HG02759 (cell line): ENCODE measurements around the gene PCDHGB5.
"Not testable (repeated sequence)": the region's sequence is repeated elsewhere in the genome, so short reads cannot be mapped to it uniquely, and the experiment has no call there.

ENCODE experiments used
- ATAC-seq: cut with Tn5 transposase; IDR thresholded peaks from one replicate; pipeline ENCODE4 v1.9.1; 2021; ENCODE audit warnings: mild to moderate bottlenecking, moderate library complexity; ENCODE audit not compliant: unreplicated experiment

PCDHGB5 gene

GRCh38 chr5:141375444-141376155 is 22.1 kb upstream of the PCDHGB5 start:
- not testable (repeated sequence) for ATAC-seq

- ATAC-seq: no peak
Observed at GRCh38 chr5:141382469-141383294, 15.1 kb upstream of the PCDHGB5 start, which contains the start of gene PCDHGA7. Gene PCDHGA7 (plus strand): TSS chr5:141382742. CDS start chr5:141382900, 158 bp downstream.

- ATAC-seq: no peak
Observed at GRCh38 chr5:141383345-141383744, 14.4 kb upstream of the PCDHGB5 start.

GRCh38 chr5:141384471-141385267 is 13.1 kb upstream of the PCDHGB5 start:
- ATAC-seq: no peak

GRCh38 chr5:141387557-141388311 is 10.0 kb upstream of the PCDHGB5 start, which contains the start of gene PCDHGB4:
Gene PCDHGB4 (plus strand): TSS chr5:141387698. CDS start chr5:141387885, 187 bp downstream.
- ATAC-seq: peak; percentile 70

- ATAC-seq: no peak
Observed at GRCh38 chr5:141388661-141389060, 9.1 kb upstream of the PCDHGB5 start.

- no peak for ATAC-seq
Observed at GRCh38 chr5:141389153-141390042, 8.3 kb upstream of the PCDHGB5 start.

- ATAC-seq: no peak
Observed at GRCh38 chr5:141392429-141393198, 5.1 kb upstream of the PCDHGB5 start, which contains the start of gene PCDHGA8. Gene PCDHGA8 (plus strand): TSS chr5:141392633. CDS start chr5:141392814, 181 bp downstream.

- ATAC-seq: no peak
Observed at GRCh38 chr5:141393267-141393666, 4.5 kb upstream of the PCDHGB5 start.

GRCh38 chr5:141394401-141395187 is 3.2 kb upstream of the PCDHGB5 start:
- ATAC-seq: not testable (repeated sequence)

GRCh38 chr5:141398608-141399007 is 861 bp downstream of the PCDHGB5 start:
- ATAC-seq: no peak

GRCh38 chr5:141399555-141400258 is 2.0 kb downstream of the PCDHGB5 start:
- no peak for ATAC-seq

- no peak for ATAC-seq
Observed at GRCh38 chr5:141402553-141403243, 5.0 kb downstream of the PCDHGB5 start, which contains the start of gene PCDHGA9. Gene PCDHGA9 (plus strand): TSS chr5:141402778. CDS start chr5:141402953, 175 bp downstream.

GRCh38 chr5:141403387-141403786 is 5.6 kb downstream of the PCDHGB5 start:
- no peak for ATAC-seq

- ATAC-seq: peak; percentile 65
Observed at GRCh38 chr5:141407790-141408505, 10.2 kb downstream of the PCDHGB5 start, which contains the start of gene PCDHGB6. Gene PCDHGB6 (plus strand): TSS chr5:141408021. CDS start chr5:141408203, 182 bp downstream.
